CD4-positive, alpha-beta T cell treated with Interleukin-15 for 1 hour (primary cell): ENCODE results near the gene MMP24OS.

Experiments
- DNase-seq: peaks from one replicate; pipeline ENCODE4 v3.0.0-alpha.2; 2020

Gene MMP24OS

GRCh38 chr20:35305682-35306556 lies 28.0 kb upstream of the MMP24OS start:
- peak; percentile 20 for DNase-seq

GRCh38 chr20:35304956-35305355 lies 27.0 kb upstream of the MMP24OS start:
- no peak for DNase-seq

- DNase-seq: peak; percentile 83
These were observed 26.0 kb upstream of the MMP24OS start for GRCh38 chr20:35303735-35304491.

- no peak for DNase-seq
These were observed 25.4 kb upstream of the MMP24OS start for GRCh38 chr20:35303382-35303734.

- DNase-seq: no peak
These were observed 24.8 kb upstream of the MMP24OS start for GRCh38 chr20:35302421-35303335.

- no peak for DNase-seq
These were observed 23.5 kb upstream of the MMP24OS start for GRCh38 chr20:35301426-35301825.

GRCh38 chr20:35300469-35301262 lies 22.7 kb upstream of the MMP24OS start:
- no peak for DNase-seq

- DNase-seq: no peak
These were observed 21.9 kb upstream of the MMP24OS start for GRCh38 chr20:35299780-35300179.

- no peak for DNase-seq
These were observed 20.3 kb upstream of the MMP24OS start for GRCh38 chr20:35298264-35298663.

GRCh38 chr20:35297740-35298139 lies 19.8 kb upstream of the MMP24OS start:
- DNase-seq: no peak

GRCh38 chr20:35297155-35297554 lies 19.2 kb upstream of the MMP24OS start:
- no peak for DNase-seq

- no peak for DNase-seq
These were observed 18.2 kb upstream of the MMP24OS start for GRCh38 chr20:35296101-35296554.

- DNase-seq: no peak
These were observed 17.8 kb upstream of the MMP24OS start for GRCh38 chr20:35295674-35296073.

- DNase-seq: no peak
These were observed 17.1 kb upstream of the MMP24OS start for GRCh38 chr20:35295058-35295457.

GRCh38 chr20:35294293-35294685 lies 16.4 kb upstream of the MMP24OS start:
- no peak for DNase-seq

- DNase-seq: no peak
These were observed 15.7 kb upstream of the MMP24OS start for GRCh38 chr20:35293303-35294292.

- DNase-seq: no peak
These were observed 14.8 kb upstream of the MMP24OS start for GRCh38 chr20:35292504-35293285.

GRCh38 chr20:35291654-35292503 lies 14.0 kb upstream of the MMP24OS start, which contains the start of gene FAM83C:
FAM83C (minus strand) TSS chr20:35292425; CDS start chr20:35292304, 121 bp downstream.
- DNase-seq: no peak

GRCh38 chr20:35290887-35291417 lies 13.0 kb upstream of the MMP24OS start:
- no peak for DNase-seq
